Stimulated activated CD8-positive, alpha-beta memory T cell treated with anti-CD3 and anti-CD28 coated beads, Interleukin-2, amount 100 ng/mL, for 48 hours (primary cell): ENCODE data around the gene FKBP15.

Experiments
- DNase-seq, 2 donors: peaks; one replicate each; pipeline ENCODE4 v3.0.0-alpha.2; 2020; ENCODE audit warnings: low read depth in 2 of 2

FKBP15 gene

GRCh38 chr9:113183956-113184488 lies 37.1 kb downstream of the FKBP15 start:
- DNase-seq: no peak

GRCh38 chr9:113181165-113181564 lies 39.9 kb downstream of the FKBP15 start:
- no peak for DNase-seq

- no peak for DNase-seq
These were observed 41.2 kb downstream of the FKBP15 start for GRCh38 chr9:113179839-113180238.

- no peak for DNase-seq
These were observed 43.0 kb downstream of the FKBP15 start for GRCh38 chr9:113178087-113178486.

GRCh38 chr9:113177251-113177650 lies 43.8 kb downstream of the FKBP15 start:
- no peak for DNase-seq

GRCh38 chr9:113176803-113177202 lies 44.3 kb downstream of the FKBP15 start:
- no peak for DNase-seq

- DNase-seq: no peak
These were observed 47.7 kb downstream of the FKBP15 start for GRCh38 chr9:113173341-113173740.

GRCh38 chr9:113168809-113169208 lies 52.3 kb downstream of the FKBP15 start:
- DNase-seq: no peak

- no peak for DNase-seq
These were observed 55.0 kb downstream of the FKBP15 start for GRCh38 chr9:113166039-113166438.

- DNase-seq: no peak
These were observed 56.4 kb downstream of the FKBP15 start for GRCh38 chr9:113164536-113165300.

- DNase-seq: no peak
These were observed 58.1 kb downstream of the FKBP15 start for GRCh38 chr9:113163001-113163400.

- DNase-seq: no peak
These were observed 60.5 kb downstream of the FKBP15 start for GRCh38 chr9:113160571-113160970.

GRCh38 chr9:113158446-113158845 lies 62.6 kb downstream of the FKBP15 start:
- DNase-seq: no peak

GRCh38 chr9:113156880-113157279 lies 64.2 kb downstream of the FKBP15 start:
- no peak for DNase-seq

GRCh38 chr9:113155911-113156588 lies 65.0 kb downstream of the FKBP15 start:
- DNase-seq: peak in 1 of 2 donors; percentile 4

- no peak for DNase-seq
These were observed 66.1 kb downstream of the FKBP15 start for GRCh38 chr9:113154946-113155345.

- no peak for DNase-seq
These were observed 66.6 kb downstream of the FKBP15 start for GRCh38 chr9:113154471-113154870.

GRCh38 chr9:113153599-113153998 lies 67.5 kb downstream of the FKBP15 start:
- DNase-seq: no peak

GRCh38 chr9:113152699-113153098 lies 68.4 kb downstream of the FKBP15 start:
- no peak for DNase-seq

GRCh38 chr9:113151696-113152630 lies 69.1 kb downstream of the FKBP15 start:
- DNase-seq: no peak

GRCh38 chr9:113150670-113151611 lies 70.1 kb downstream of the FKBP15 start, which contains the start of gene SLC31A2:
Gene SLC31A2, plus strand, starts transcription at chr9:113151007. Its CDS starts 68 bp downstream, at chr9:113151075.
- DNase-seq: peak; percentile 85 to 88
